ES-I3 (cell line): ENCODE results near the gene ATP1B1.
"Not testable (repeated sequence)": the region's sequence is repeated elsewhere in the genome, so short reads cannot be mapped to it uniquely, and the experiment has no call there.

Experiments used
- H3K36me3 ChIP-seq: 2 replicates; pipeline ENCODE4 v1.6.1; 2013; ENCODE audit warnings: mild to moderate bottlenecking, low read length, control low read depth, moderate library complexity; ENCODE audit not compliant: insufficient read depth
- H3K4me1 ChIP-seq: 2 replicates; pipeline ENCODE4 v1.6.1; 2013; ENCODE audit warnings: mild to moderate bottlenecking, control low read depth, low read length; ENCODE audit not compliant: insufficient read depth
- H3K9ac ChIP-seq: 2 replicates; pipeline ENCODE4 v1.6.1; 2013; ENCODE audit warnings: low read depth, mild to moderate bottlenecking, low read length, moderate library complexity
- H3K9me3 ChIP-seq: 2 replicates; pipeline ENCODE4 v1.6.1; 2013; ENCODE audit warnings: mild to moderate bottlenecking, low read length, moderate library complexity; ENCODE audit not compliant: control insufficient read depth, insufficient read depth

The ATP1B1 gene

GRCh38 chr1:169149555-169150286 is 43.2 kb downstream of the ATP1B1 start:
- Histone ChIP-seq H3K9ac (no peak overlapping the region), H3K36me3 (no peaks in the 10 kb centered on the region), H3K9me3 (no peaks in the 10 kb centered on the region), H3K4me1 (no peaks in the 10 kb centered on the region)

DNA sequence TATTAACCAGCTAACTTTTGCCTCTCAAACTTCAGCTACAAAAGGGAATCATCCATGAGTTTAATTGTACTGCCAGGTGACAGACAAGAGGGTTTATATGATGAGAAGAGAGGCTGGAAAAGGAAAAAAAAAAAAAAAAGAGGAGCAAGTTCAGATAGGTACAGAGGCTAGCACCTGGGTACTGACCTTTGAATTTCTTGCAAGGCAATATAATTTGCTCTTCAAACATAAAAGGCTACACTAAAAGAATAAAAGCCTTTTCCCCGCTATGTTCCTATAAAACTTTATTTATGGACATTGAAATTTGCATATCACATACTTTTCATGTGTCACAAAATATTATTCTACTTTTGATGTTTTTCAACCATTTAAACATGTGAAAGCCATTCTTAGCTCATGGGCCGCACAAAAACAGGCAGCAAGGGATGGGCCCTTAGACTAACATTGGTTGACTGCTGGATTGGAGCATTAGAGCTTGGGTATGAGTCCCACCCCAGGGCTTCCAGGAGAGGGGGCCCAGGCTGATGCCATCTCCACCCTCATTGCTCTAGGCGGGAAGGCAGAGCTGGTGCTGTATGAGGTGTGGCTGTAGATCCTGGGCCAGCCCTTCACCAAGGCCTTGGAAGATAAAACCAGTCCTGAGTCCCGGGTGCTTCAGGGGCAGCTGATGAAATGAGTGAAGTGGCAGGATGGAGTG is 44.3 kb downstream of the ATP1B1 start:
- Histone ChIP-seq H3K9ac (no peak overlapping the region), H3K9me3 (no peaks in the 10 kb centered on the region), H3K4me1 (no peaks in the 10 kb centered on the region), H3K36me3 (no peaks in the 10 kb centered on the region)

DNA sequence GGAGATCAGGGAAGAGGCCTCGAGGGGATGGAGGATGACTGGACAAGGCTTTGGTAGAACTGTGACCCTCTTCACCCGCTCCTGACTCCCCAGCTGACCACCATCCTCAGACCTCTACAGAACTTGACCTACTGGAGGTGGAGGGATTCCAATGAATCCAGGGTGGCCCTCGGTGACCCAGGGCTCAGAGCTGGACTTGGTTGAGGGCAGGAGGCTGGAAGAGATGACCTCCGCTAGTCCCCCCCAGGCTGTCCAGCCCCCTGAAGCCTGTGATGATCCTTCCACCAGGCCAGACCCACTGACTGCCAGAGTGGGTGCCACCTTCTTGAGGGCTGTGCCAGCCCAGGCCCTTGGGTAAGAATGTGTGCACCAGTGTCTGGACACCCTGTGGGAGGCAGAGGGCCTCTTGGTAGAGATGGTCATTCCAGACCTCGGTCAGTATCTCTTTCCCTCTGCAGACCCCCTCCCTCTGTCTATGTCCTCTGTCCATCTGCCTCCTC is 44.9 kb downstream of the ATP1B1 start:
- no peaks in the 10 kb centered on the region for H3K9me3 ChIP-seq
- H3K36me3 ChIP-seq, result no peaks in the 10 kb centered on the region
- H3K4me1 ChIP-seq, result no peaks in the 10 kb centered on the region
- H3K9ac ChIP-seq, result no peak overlapping the region

DNA sequence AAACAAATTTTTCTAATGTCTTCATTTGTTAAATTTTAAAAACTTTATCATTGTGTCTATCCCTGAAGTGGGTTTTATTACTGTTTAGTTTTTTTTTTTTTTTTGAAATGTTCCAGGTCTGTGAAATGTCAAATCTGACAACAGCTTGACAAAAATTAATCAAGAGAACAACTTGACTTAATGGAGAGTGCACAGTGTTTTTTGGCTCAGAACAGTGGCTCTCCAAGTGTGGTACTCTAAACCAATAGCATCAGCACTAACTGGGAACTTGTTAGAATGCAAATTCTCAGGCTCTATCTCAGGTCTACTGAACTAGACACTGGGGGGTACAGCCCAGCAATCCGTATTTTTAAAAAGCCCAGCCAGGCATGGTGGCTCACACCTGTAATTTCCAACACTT is 49.2 kb downstream of the ATP1B1 start:
- Histone ChIP-seq H3K36me3 (no peaks in the 10 kb centered on the region), H3K9ac (no peak overlapping the region), H3K4me1 (no peaks in the 10 kb centered on the region), H3K9me3 (no peaks in the 10 kb centered on the region)

DNA sequence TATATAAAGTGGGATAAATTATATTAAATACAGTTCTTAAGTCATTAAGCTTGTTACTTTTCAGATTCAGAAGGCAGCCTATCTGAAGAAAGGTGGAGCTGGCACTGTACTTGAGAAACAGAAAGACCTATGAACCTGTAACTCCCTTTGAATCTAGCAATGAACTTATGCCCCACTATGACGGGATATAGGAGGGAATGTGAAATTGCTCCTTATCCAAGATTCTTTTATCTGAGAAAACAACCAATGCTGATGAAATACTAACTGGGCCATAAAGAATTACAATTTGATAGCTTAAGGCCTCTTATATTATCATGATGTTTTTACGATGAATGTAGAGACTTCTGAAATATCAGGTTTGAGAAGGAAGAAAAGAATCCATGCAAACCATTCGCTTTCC is 50.1 kb downstream of the ATP1B1 start:
- H3K9me3 ChIP-seq, result no peaks in the 10 kb centered on the region
- H3K9ac ChIP-seq, result no peak overlapping the region
- H3K36me3 ChIP-seq, result no peaks in the 10 kb centered on the region
- H3K4me1 ChIP-seq, result no peaks in the 10 kb centered on the region

DNA sequence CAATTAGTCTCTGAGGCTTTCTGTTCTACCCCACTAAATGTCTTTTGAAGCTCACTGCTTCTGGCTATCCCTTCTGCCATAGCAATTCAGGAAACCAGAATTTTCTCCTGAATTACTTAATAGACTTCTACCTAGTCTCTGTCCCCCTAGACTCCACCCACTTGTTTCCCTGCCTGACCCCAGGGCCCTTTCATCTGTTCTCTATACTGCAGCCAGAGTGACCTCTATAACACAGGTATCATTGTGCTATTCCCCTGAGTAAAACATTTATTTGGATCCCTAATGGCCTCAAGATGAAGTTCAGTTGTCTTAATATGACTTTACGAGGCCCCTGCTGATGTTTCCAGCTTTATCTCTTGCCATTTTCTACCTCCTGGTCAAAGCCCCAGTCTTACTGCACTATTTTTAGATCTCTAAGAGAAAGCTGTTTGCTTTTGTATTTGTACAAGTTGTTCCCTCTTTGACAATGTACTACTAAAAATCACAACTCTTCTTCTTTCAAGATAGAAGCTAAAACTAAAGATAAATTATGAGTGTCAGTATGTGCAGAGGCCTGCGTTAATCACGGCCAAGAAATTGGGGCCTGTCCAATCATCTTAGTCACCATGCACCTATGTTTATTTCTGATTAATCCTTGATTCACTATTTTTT is 54.5 kb downstream of the ATP1B1 start:
- no peaks in the 10 kb centered on the region for H3K36me3 ChIP-seq
- H3K4me1 ChIP-seq, result no peaks in the 10 kb centered on the region
- H3K9me3 ChIP-seq, result no peaks in the 10 kb centered on the region
- H3K9ac ChIP-seq, result no peak overlapping the region

- H3K4me1 ChIP-seq, result no peaks in the 10 kb centered on the region
- H3K9ac ChIP-seq, result no peak overlapping the region
- H3K36me3 ChIP-seq, result no peaks in the 10 kb centered on the region
- no peaks in the 10 kb centered on the region for H3K9me3 ChIP-seq
These were observed 55.2 kb downstream of the ATP1B1 start for GRCh38 chr1:169161496-169162194.

DNA sequence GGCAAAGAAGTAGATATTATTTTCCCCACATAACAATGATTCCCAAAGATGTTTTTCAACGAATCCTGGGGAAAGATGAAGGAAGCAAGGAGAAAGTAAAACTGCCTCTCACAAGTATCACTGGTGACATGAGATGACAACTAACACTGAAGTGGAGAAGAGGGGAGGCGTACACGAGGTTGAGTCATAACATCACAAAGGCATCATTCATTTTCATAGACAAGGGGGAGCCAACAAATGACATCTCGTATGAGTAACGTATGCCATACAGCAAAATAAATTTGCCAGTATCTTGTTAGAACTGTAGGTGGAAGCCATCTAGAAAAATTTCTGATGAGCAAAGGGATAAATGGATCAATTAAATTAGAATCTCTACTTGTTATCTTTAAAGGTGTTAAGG is 56.6 kb downstream of the ATP1B1 start:
- Histone ChIP-seq H3K9ac (no peak overlapping the region), H3K4me1 (no peaks in the 10 kb centered on the region), H3K36me3 (no peaks in the 10 kb centered on the region), H3K9me3 (no peaks in the 10 kb centered on the region)

GRCh38 chr1:169175461-169175860 is 69.0 kb downstream of the ATP1B1 start:
- Histone ChIP-seq H3K9ac (no peak overlapping the region), H3K36me3 (no peaks in the 10 kb centered on the region), H3K4me1 (no peaks in the 10 kb centered on the region), H3K9me3 (no peaks in the 10 kb centered on the region)

DNA sequence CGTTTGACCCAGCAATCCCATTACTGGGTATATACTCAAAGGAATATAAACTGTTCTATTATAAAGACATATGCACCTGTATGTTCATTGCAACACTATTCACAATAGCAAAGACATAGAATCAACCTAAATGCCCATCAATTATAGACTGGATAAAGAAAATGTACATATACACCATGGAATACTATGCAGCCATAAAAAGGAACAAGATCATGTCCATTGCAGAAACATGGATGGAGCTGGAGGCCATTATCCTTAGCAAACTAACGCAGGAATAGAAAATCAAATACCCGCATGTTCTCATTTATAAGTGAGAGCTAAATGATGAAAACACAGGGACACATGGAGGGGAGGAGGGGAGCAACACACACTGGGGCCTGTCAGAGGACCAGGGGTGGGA is 72.9 kb downstream of the ATP1B1 start:
- not testable (repeated sequence) for H3K4me1 ChIP-seq, H3K9ac ChIP-seq, H3K9me3 ChIP-seq, H3K36me3 ChIP-seq

DNA sequence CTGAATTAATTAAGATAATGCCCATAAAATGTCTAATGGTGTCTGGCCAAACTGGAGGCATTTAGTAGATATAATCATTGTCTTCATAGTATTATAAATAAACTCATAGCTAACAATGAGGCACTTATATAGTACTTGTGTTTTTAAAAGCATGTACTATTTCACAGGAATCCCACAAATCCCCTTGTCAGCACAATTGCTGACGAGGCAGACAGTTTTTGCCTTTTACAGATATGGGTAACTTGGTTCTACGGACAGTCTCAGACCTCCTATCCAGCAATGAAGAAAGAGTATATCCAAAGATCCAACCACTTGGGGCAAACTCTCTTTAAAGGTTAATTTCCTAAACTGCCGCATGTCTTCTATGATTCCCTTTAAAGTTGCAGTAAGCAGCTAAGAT is 73.7 kb downstream of the ATP1B1 start:
- Histone ChIP-seq H3K9ac (no peak overlapping the region), H3K4me1 (peaks cover 5% of the 10 kb centered on the region; the same call in 1 of the 2 replicates), H3K36me3 (no peaks in the 10 kb centered on the region), H3K9me3 (no peaks in the 10 kb centered on the region)
